Endothelial cell (in vitro differentiated cells): ENCODE data around the gene COL4A4. TPM values are rescaled to one million over a fixed set of nuclear protein-coding genes. Genes with fewer than 3 reads are reported as not detected.

ENCODE experiments used
- DNase-seq: peaks from one replicate; pipeline ENCODE4 v3.0.0; 2021; ENCODE audit warnings: low spot score
- H3K27ac Mint-ChIP-seq: one replicate; pipeline ENCODE4 v1.8.0; 2021; ENCODE audit warnings: mixed read lengths, inconsistent platforms; ENCODE audit not compliant: unreplicated experiment
- H3K27me3 Mint-ChIP-seq: one replicate; pipeline ENCODE4 v1.8.0; 2021; ENCODE audit warnings: mild to moderate bottlenecking, moderate library complexity, mixed read lengths, inconsistent platforms; ENCODE audit not compliant: unreplicated experiment
- H3K36me3 Mint-ChIP-seq: one replicate; pipeline ENCODE4 v1.8.0; 2021; ENCODE audit warnings: mild to moderate bottlenecking, low read depth, mixed read lengths, inconsistent platforms; ENCODE audit not compliant: unreplicated experiment
- H3K4me1 Mint-ChIP-seq: one replicate; pipeline ENCODE4 v1.8.0; 2021; ENCODE audit warnings: mild to moderate bottlenecking, mixed read lengths, inconsistent platforms; ENCODE audit not compliant: unreplicated experiment
- H3K4me3 Mint-ChIP-seq: one replicate; pipeline ENCODE4 v1.8.0; 2021; ENCODE audit warnings: mild to moderate bottlenecking, mixed read lengths, inconsistent platforms; ENCODE audit not compliant: unreplicated experiment
- H3K9me3 Mint-ChIP-seq: one replicate; pipeline ENCODE4 v1.8.0; 2021; ENCODE audit warnings: mixed read lengths, inconsistent platforms; ENCODE audit not compliant: unreplicated experiment
- CTCF ChIP-seq: fragments of 200-600 bp; sonication (generic); IDR thresholded peaks from one replicate; pipeline ENCODE4 v1.5.0; 2021; ENCODE audit warnings: antibody characterized with exemption; ENCODE audit not compliant: unreplicated experiment
- total RNA-seq: library from RNA; stranded (reverse); fragmentation: NEBNext Ultra II Directional; extraction: Animal tissue kit (Norgen Biotek cat#: 25700); gene quantifications from one replicate; pipeline ENCODE4 v1.2.1, GENCODE V29; 2021; ENCODE audit not compliant: unreplicated experiment

COL4A4 gene
- total RNA-seq, 1 donor from 2014 or later: 0.15 TPM

GRCh38 chr2:226959418-226959817 is 204.6 kb downstream of the COL4A4 start:
- H3K36me3 Mint-ChIP-seq: peaks cover 3% of the 10 kb centered on the region
- H3K9me3 Mint-ChIP-seq: no peaks in the 10 kb centered on the region
- H3K27ac Mint-ChIP-seq: no peak overlapping the region
- no peak overlapping the region for H3K4me3 Mint-ChIP-seq
- peaks cover 1% of the 10 kb centered on the region for H3K27me3 Mint-ChIP-seq
- no peaks in the 10 kb centered on the region for H3K4me1 Mint-ChIP-seq
- no peak for DNase-seq
- TF ChIP-seq CTCF: no peak

- Mint-ChIP-seq H3K27me3 (peaks cover 1% of the 10 kb centered on the region), H3K9me3 (no peaks in the 10 kb centered on the region), H3K27ac (no peak overlapping the region), H3K36me3 (peaks cover 3% of the 10 kb centered on the region), H3K4me1 (no peaks in the 10 kb centered on the region), H3K4me3 (no peak overlapping the region)
- no peak for DNase-seq
- no peak for TF ChIP-seq CTCF
Observed at GRCh38 chr2:226956659-226957058, 207.3 kb downstream of the COL4A4 start.

- Mint-ChIP-seq H3K4me3 (no peak overlapping the region), H3K27ac (no peak overlapping the region), H3K36me3 (peaks cover 3% of the 10 kb centered on the region), H3K27me3 (peaks cover 1% of the 10 kb centered on the region), H3K4me1 (no peaks in the 10 kb centered on the region), H3K9me3 (no peaks in the 10 kb centered on the region)
- TF ChIP-seq CTCF: no peak
- no peak for DNase-seq
Observed at GRCh38 chr2:226953826-226954225, 210.2 kb downstream of the COL4A4 start.

GRCh38 chr2:226953206-226953605 is 210.8 kb downstream of the COL4A4 start:
- no peak for TF ChIP-seq CTCF
- H3K4me1 Mint-ChIP-seq: no peaks in the 10 kb centered on the region
- peaks cover 3% of the 10 kb centered on the region for H3K36me3 Mint-ChIP-seq
- no peak overlapping the region for H3K4me3 Mint-ChIP-seq
- no peak for DNase-seq
- H3K27ac Mint-ChIP-seq: no peak overlapping the region
- no peaks in the 10 kb centered on the region for H3K9me3 Mint-ChIP-seq
- H3K27me3 Mint-ChIP-seq: peaks cover 1% of the 10 kb centered on the region

Other genes starting within 250 kb of the COL4A4 start
- not detected for gene COL4A3, start 419 bp upstream of the COL4A4 start, total RNA-seq
- 106 TPM for gene MFF, start 161.0 kb upstream of the COL4A4 start, total RNA-seq
- gene TM4SF20, start 215.1 kb upstream of the COL4A4 start, total RNA-seq: not detected
- gene SCYGR1, start 223.7 kb upstream of the COL4A4 start, total RNA-seq: not detected